DOHH2 (cell line): Measurements from ENCODE around the gene NFYC.

ENCODE experiments used
- CTCF ChIP-seq: fragments of 200-600 bp; sonication (generic); IDR thresholded peaks from one replicate; pipeline ENCODE4 v1.5.1; 2014; ENCODE audit warnings: antibody characterized with exemption, mild to moderate bottlenecking, low read depth, low read length; ENCODE audit not compliant: poor library complexity, severe bottlenecking
- EZH2phosphoT487 ChIP-seq: fragments of 200-600 bp; sonication (generic); IDR thresholded peaks from 2 replicates; pipeline ENCODE4 v1.6.1; 2017; ENCODE audit warnings: borderline replicate concordance, mild to moderate bottlenecking, antibody characterized with exemption, low read length, moderate library complexity, mixed read lengths

GRCh38 chr1:40787737-40788560 is 96.4 kb downstream of the NFYC start:
- TF ChIP-seq CTCF (no peak), EZH2phosphoT487 (no peak)
